A673 (cell line): ENCODE data around the gene TMEM132C. TPM values are rescaled to one million over a fixed set of nuclear protein-coding genes. Genes with fewer than 3 reads are reported as not detected.

Source experiments
- BruUV-seq: library from RNA; stranded (reverse); fragments of 400-500 nt; replicated peaks from 2 replicates; lab custom pipeline; 2021; lab: Mats Ljungman, UMichigan
- CTCF ChIA-PET: fragments of 300-600 bp; sonication (Branson Sonifier 250); formaldehyde crosslinking; loops from one replicate; lab custom pipeline; 2022; ENCODE audit warnings: antibody characterized with exemption; lab: Charles Lee
- POLR2A ChIA-PET: fragments of 300-600 bp; sonication (Branson Sonifier 250); formaldehyde crosslinking; loops from one replicate; lab custom pipeline; 2022; ENCODE audit warnings: antibody characterized with exemption; ENCODE audit not compliant: low non-redundant PET; lab: Charles Lee
- DNase-seq: peaks from one replicate; pipeline ENCODE4 v3.0.0-alpha.2; 2015; ENCODE audit warnings: low spot score
- H3K27ac ChIP-seq: fragments of 200-600 bp; sonication (generic); 2 replicates; pipeline ENCODE4 v1.5.1; 2016; ENCODE audit warnings: mixed run types, low read depth, mild to moderate bottlenecking, mixed read lengths, antibody characterized with exemption, low read length; ENCODE audit not compliant: poor library complexity, severe bottlenecking
- H3K27me3 ChIP-seq: fragments of 200-600 bp; sonication (generic); replicated peaks from 2 replicates; pipeline ENCODE4 v1.6.1; 2017; ENCODE audit warnings: mixed run types, low read depth, mild to moderate bottlenecking, mixed read lengths, antibody characterized with exemption, low read length; ENCODE audit not compliant: insufficient read depth, poor library complexity
- H3K36me3 ChIP-seq: fragments of 200-600 bp; sonication (generic); 2 replicates; pipeline ENCODE4 v1.6.1; 2016; ENCODE audit warnings: mixed run types, mild to moderate bottlenecking, mixed read lengths, antibody characterized with exemption, low read length; ENCODE audit not compliant: insufficient read depth, poor library complexity, severe bottlenecking
- H3K4me1 ChIP-seq: fragments of 200-600 bp; sonication (generic); 2 replicates; pipeline ENCODE4 v1.6.1; 2017; ENCODE audit warnings: mixed run types, mild to moderate bottlenecking, mixed read lengths, antibody characterized with exemption, low read length; ENCODE audit not compliant: insufficient read depth, poor library complexity, severe bottlenecking
- H3K4me3 ChIP-seq: fragments of 200-600 bp; sonication (generic); 2 replicates; pipeline ENCODE4 v1.5.1; 2016; ENCODE audit warnings: low read depth, mixed run types, mild to moderate bottlenecking, mixed read lengths, low read length; ENCODE audit not compliant: poor library complexity, severe bottlenecking
- H3K9me3 ChIP-seq: fragments of 200-600 bp; sonication (generic); 2 replicates; pipeline ENCODE4 v1.6.1; 2016; ENCODE audit warnings: mixed run types, low read depth, mild to moderate bottlenecking, mixed read lengths, antibody characterized with exemption, low read length; ENCODE audit not compliant: poor library complexity, severe bottlenecking
- EZH2 ChIP-seq: fragments of 200-600 bp; sonication (generic); IDR thresholded peaks from 2 replicates; pipeline ENCODE4 v1.6.1; 2017; ENCODE audit warnings: borderline replicate concordance, low read depth, mild to moderate bottlenecking, mixed read lengths, antibody characterized with exemption, low read length; ENCODE audit not compliant: poor library complexity, severe bottlenecking
- intact Hi-C: fragments of 100-400 bp; cut with micrococcal nuclease; formaldehyde crosslinking; loops from one replicate; pipeline ENCODE4 v1.10.0; 2022; ENCODE audit not compliant: unreplicated experiment
- total RNA-seq: library from RNA; stranded (reverse); gene quantifications from 2 replicates; pipeline ENCODE4 v1.2.3, GENCODE V29; 2021
- TF ChIP-seq, protein P1 (sequence below): fragments of 300-800, 200-600 bp; sonication (generic); conservative IDR thresholded peaks from 2 replicates; pipeline ENCODE4 v1.5.1; 2017; ENCODE audit warnings: low read depth, mild to moderate bottlenecking, antibody characterized with exemption, low read length, moderate library complexity, mixed read lengths

The TMEM132C gene
- total RNA-seq, 1 experiment from 2014 or later = not detected

DNA sequence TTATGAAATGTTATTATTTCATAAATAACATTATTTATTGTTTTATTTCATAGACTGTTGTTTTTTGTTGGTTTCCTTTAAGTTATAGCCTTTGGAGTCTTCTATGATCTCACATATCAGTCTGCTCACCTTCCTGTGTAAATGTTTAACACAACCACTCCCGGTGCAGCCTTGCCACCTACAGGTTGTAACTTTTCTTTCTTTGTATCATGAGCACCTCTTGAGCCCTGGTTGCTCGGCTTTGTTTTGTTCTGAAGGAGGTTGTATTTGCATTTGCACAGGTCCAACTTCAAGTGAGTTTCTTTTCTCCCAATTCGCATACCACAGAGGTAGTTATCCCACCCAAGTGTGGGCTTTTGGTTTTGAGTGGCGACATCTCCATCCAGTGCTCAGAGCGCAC lies 435.4 kb downstream of the TMEM132C start:
- Histone ChIP-seq H3K27ac (no peak overlapping the region), H3K27me3 (peaks cover 29% of the 10 kb centered on the region), H3K4me1 (no peaks in the 10 kb centered on the region), H3K36me3 (no peaks in the 10 kb centered on the region), H3K4me3 (no peak overlapping the region), H3K9me3 (no peaks in the 10 kb centered on the region)
- TF ChIP-seq EZH2 = no peak
- TF ChIP-seq, protein P1, sequence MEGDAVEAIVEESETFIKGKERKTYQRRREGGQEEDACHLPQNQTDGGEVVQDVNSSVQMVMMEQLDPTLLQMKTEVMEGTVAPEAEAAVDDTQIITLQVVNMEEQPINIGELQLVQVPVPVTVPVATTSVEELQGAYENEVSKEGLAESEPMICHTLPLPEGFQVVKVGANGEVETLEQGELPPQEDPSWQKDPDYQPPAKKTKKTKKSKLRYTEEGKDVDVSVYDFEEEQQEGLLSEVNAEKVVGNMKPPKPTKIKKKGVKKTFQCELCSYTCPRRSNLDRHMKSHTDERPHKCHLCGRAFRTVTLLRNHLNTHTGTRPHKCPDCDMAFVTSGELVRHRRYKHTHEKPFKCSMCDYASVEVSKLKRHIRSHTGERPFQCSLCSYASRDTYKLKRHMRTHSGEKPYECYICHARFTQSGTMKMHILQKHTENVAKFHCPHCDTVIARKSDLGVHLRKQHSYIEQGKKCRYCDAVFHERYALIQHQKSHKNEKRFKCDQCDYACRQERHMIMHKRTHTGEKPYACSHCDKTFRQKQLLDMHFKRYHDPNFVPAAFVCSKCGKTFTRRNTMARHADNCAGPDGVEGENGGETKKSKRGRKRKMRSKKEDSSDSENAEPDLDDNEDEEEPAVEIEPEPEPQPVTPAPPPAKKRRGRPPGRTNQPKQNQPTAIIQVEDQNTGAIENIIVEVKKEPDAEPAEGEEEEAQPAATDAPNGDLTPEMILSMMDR = no peak
- BruUV-seq = no TSS peak
- no peak for DNase-seq
- ChIA-PET CTCF (no interaction called here), POLR2A (no interaction called here)
- intact Hi-C loops = no loop called here

DNA sequence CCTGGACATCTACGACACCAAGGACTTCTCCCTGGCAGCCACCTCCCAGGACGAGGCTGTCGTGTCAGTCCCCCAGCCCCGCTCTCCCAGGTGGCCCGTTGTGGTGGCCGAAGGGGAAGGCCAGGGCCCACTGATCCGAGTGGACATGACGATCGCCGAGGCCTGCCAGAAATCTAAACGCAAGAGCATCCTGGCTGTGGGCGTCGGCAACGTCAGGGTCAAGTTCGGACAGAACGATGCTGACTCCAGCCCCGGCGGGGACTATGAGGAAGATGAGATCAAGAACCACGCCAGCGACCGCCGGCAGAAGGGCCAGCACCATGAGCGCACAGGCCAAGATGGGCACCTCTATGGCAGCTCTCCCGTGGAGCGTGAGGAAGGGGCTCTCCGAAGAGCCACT lies 438.2 kb downstream of the TMEM132C start:
- ChIA-PET POLR2A (no interaction called here), CTCF (no interaction called here)
- no peaks in the 10 kb centered on the region for H3K4me1 ChIP-seq
- peaks cover 27% of the 10 kb centered on the region for H3K27me3 ChIP-seq
- no peak overlapping the region for H3K4me3 ChIP-seq
- TF ChIP-seq EZH2 = no peak
- TF ChIP-seq, protein P1 = no peak
- no TSS peak for BruUV-seq
- intact Hi-C loops = no loop called here
- H3K36me3 ChIP-seq = no peaks in the 10 kb centered on the region
- DNase-seq = no peak
- H3K27ac ChIP-seq = no peak overlapping the region
- no peaks in the 10 kb centered on the region for H3K9me3 ChIP-seq

DNA sequence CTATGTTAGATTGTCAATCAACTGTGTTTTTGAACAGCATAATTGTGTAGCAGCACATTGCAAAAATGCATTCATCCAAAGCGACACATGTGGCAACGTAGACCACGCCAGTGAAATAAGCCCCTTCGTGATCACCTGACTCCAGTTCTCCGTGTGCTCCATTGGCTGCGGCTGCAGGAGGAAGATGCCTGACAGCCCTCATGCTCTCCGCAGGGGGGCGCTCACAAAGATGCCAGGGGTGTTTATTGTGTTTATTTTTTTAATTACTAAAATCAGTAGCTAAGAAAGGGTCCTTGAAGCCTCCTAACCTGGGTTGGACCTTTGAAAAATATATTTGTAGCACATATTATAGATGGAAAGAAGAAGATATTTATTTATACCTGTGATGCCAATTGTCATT lies 440.5 kb downstream of the TMEM132C start:
- H3K4me1 ChIP-seq = no peaks in the 10 kb centered on the region
- H3K4me3 ChIP-seq = no peak overlapping the region
- no peak overlapping the region for H3K27ac ChIP-seq
- DNase-seq = no peak
- H3K27me3 ChIP-seq = peaks cover 18% of the 10 kb centered on the region
- CTCF ChIA-PET = no interaction called here
- POLR2A ChIA-PET = no interaction called here
- no peaks in the 10 kb centered on the region for H3K36me3 ChIP-seq
- no TSS peak for BruUV-seq
- intact Hi-C loops = no loop called here
- H3K9me3 ChIP-seq = no peaks in the 10 kb centered on the region
- TF ChIP-seq, protein P1 = 0 out of 2 replicates have a peak, but pooled peaks have one; percentile 22
- TF ChIP-seq EZH2 = no peak
